Activated CD4-positive, alpha-beta T cell treated with anti-CD3 and anti-CD28 coated beads, Interleukin-2, amount 50 U/mL, for 24 hours (primary cell): ENCODE results near the gene DSTN.

Source experiments
- DNase-seq, 2 donors: peaks; one replicate each; pipeline ENCODE4 v3.0.0-alpha.2; 2020; ENCODE audit warnings: low read depth in 1 of 2, low spot score in 1 of 2

DSTN gene

DNA sequence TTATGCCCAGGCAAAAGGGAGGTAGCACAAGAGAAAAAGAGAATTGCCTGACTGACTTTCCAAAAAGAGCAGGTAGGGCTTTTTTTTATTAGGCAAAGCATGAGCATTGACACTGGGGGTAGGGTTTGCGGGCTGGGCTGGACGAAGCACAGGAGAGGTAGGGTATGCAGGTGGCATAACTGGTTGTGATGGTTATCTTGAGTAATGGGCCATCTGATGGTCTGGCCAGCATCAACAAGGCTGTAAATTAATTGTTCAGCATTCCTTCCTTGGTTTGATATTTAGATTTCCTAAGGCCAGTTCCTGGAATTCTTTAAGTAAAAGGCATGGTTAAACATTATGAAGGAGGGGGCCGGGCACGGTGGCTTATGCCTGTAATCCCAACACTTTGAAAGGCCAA lies 24.7 kb upstream of the DSTN start:
- no peak for DNase-seq

DNA sequence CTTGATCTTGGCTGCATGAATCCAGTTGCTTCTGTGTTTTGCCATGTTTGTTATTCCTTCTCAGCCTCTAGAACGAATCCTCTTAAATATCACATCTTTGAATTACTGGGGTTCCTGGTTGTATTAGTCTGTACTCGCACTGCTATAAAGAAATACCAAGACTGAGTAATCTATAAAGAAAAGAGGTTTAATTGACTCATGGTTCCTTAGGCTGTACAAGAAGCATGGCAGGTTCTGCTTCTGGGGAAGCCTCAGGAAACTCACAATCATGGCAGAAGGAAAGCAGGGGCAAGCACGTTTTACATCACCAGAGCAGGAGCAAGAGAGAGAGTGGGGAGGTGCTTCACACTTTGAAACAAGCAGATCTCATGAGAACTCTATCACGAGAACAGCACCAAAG lies 20.7 kb upstream of the DSTN start:
- DNase-seq = no peak

DNA sequence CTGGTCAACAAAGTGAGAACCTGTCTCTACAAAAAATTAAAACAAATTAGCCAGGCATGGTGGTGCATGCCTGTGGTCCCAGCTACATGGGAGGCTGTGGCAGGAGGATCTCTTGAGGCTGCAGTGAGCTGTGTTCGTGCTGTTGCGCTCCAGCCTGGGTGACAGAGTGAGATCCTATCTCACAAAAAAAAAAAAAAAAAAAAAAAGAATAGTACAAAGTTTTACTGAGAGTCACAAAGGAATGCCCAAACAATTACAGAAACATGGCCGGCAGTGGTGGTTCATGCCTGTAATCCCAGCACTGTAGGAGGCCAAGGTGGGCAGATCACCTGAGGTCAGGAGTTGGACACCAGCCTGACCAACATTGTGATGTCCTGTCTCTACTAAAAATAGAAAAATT lies 14.8 kb upstream of the DSTN start:
- DNase-seq = no peak

DNA sequence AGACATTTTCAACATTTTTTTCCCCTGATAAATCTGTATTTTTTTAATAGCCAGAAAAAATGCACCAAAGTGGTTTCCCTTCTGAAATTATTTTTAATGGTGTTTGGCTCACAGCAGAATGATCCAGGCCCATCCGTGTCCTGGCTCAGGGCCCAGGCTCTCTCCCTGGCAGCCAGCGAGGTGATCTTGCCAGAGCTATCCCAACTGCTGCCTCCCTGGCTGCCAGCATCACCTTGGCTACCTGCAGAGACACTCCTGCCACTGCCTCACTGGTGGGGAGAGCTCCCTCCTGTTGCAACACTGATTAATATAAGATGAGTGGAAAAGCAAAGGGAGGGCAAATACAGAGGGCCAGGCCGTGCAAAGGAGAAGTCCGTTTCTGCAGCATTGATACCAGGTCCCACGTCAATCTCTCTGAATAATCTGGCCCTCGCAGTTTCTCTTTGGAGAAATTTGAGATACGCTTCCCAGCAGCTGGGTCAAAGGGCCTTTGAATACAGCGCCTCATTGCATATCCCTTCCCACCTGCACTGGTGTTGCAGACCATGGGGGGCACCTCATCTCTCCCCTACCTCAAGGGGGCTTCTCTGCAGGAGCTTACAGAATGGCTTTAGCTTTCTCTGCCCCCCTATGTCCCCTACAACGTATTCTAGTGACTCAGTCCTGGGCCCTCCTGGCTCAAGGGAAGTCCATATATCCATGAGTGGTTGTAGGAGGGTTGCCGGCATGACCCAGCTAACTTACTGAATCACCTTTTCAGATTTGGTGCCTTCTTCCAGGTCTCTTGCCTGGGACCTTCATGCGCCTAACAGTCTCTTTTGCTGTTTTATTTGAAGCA lies 12.8 kb upstream of the DSTN start:
- DNase-seq = no peak

DNA sequence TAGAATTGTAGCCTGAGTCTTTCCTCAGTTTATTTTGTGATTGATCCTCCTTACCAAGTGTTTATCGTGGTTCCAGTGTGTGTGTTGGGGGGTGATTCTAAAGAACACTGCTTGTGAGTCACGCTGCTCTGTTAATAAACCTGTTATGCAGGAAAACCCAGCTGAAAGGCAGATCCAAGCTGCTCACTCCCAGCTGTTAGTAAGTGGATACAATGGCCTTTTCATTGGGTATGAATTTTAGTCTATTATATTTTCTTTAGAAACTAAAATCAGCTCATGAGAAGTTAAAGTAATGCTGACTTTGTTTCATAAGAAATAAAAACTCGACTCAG lies 12.2 kb upstream of the DSTN start:
- no peak for DNase-seq

DNA sequence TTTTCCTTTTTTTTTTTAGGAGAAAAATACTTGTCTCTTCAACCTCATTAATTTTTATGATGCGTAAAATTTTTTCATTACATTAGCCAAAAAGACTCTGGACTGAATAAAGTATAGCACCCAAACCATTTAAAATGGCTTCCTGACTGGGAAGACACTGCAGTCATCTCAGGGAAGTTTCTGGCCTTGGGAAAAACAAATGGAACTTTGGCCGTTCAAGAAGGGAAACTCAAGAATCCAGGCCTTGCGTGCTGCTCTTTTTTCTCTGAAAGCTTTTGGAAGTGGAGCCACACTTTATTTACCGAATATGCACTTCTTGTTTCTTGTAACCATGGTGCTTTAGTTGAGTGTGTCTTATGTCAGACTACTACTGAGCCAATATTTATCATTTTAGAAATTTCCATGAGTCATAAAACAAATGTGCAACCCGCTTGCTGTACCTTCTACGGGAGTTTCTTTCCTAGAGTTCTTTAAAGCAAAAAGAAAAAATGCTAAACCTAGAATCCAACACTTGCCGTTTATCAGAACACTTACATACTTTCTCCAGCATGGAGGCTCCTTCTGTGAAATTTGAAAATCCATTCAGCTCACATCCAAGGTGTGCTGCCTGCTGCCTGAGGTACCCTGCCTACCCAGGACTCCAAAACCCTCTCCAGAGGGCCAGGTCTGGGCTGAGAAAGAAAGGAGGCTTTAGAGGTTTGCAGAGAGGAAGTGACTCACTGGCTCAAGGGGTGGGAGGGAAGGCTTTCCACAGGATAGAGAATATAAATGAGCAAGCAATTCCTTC lies 11.5 kb upstream of the DSTN start:
- DNase-seq = peak in 1 of 2 donors; percentile 24

DNA sequence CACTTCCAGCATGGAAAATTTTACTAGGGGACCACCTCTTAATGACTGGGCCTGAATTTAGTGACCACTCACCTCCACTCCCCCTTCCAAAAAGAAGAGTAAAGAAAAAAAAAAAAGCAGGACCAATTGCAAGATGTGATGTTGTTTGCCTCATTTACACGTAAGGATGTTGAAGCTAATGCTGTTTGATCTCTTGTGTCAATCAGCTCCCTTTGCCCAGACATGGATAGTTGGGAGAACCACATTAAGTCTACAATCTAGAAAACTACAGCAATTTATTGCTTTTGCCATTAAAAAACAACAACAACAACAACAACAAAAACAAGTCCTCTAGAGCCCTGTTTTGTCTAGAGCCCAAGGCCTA lies 11.0 kb upstream of the DSTN start:
- no peak for DNase-seq

DNA sequence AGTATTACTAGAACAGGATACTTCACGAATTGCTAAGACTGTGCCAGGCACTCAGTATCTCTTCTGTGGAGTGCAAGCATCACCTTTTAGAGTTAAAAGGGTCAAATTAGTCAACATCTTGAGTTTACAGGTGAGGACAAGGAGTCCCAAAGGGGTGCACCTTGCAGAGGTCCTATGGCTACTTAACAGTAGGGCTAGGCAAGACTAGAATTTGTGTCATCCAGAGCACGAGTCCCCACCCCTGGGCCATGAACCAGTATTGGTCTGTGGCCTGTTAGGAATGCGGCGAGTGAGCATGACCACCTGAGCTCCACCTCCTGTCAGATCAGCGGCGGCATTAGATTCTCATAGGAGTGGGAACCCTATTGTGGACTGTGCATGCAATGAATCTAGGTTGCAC lies 10.5 kb upstream of the DSTN start:
- no peak for DNase-seq

DNA sequence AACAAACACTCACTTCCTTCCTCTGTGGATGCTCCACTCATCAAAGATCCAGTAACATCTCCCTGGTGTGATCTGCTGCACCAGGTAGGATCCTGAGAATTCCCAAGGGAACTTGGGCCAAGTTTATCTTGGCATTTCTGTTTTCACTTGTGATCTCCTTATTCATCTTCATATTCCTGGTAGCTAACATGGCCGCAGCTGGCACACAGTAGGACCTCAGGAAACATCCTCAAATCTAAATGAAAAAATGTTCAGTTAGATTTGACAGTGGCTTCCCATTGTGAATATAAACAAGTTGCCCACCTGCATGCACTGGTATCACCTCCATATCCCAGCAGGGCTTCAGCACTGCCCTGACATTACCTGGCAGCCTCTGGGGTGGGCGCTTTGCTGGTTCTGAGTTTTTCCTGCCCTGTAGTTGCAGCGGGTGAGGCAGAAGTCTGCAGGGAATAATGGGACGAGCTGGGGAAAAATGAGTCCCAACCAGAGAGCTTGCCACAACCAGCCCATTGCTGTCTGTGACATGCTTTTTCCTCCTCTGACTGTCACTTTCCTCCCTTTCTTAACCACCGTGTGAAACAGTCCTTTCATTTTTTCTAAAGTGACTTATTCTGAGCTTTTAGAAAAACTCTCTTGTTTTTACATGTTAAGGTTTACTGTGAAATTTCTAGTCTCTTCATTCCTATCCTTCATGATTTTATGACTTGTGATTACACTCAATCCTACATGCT lies 9.4 kb upstream of the DSTN start:
- DNase-seq = peak in 1 of 2 donors; percentile 25

DNA sequence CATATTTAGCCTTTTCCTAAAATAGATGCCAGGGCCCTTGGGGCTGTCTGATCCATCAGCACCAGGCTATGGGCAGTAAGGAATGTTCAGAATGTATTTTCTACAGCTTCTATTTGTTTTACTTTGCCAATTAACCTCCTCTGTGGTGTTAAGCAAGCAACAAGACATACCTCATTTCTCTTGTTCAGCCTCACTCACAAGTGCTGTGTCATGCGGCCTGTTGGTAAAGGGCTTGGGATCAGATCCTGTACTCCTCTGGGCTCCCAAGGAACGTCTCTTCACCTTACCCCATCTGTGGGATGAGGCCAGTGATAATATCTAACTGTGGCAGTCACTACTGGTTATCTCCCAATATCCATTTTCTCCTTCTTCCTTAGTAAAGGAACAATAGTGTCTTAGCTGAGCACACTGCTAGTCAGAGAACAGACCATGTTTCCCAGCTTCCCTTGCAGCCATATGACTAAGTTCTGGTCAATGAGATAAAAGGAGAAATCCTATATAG lies 7.0 kb upstream of the DSTN start:
- no peak for DNase-seq

DNA sequence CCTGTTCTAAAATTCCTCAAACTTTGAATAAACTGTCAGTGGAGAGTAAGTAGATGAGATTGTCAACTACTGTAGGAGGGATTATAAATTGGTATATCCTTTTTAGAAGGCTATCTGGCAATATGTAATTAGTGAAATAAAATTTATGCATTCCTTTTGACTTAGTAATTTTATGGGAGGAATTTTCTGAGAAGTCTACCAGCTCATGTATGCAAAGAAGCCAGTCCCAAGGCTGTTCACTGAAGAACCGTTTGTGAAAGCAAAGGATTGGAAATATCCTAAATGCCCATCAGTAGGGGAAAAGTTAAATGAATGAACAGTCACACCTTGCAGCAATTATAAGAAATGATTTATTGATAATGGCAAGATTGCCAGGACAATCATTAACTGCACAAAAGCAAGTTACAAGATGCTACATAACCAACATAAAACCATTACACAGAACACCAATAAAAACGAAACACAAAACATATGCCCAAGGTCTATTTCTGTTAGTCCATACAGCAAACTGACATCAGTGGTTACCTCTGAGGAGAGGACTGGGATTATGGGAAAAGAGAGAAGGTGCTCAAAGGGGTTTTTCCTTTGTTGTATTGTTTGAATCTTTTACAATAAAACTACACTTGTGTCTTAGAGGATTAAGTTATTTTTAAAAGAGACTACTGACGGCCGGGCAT lies 4.6 kb upstream of the DSTN start:
- DNase-seq = no peak

DNA sequence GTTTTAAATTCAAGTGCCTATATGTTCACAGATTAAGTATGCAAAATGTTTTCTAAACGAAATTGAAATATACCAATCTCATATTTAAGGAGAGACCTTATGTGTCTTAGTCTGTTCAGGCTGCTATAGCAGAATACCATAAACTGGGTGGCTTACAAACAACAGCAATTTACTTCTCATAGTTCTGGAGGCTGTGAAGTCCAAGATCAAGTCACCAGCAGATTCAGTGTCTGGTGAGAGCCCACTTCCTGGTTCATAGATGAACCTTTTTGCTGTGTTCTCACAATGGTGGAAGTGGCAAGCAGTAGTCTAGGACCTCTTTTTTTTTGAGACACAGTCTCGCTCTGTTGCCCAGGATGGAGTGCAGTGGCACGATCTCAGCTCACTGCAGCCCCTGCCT lies 3.5 kb upstream of the DSTN start:
- no peak for DNase-seq

DNA sequence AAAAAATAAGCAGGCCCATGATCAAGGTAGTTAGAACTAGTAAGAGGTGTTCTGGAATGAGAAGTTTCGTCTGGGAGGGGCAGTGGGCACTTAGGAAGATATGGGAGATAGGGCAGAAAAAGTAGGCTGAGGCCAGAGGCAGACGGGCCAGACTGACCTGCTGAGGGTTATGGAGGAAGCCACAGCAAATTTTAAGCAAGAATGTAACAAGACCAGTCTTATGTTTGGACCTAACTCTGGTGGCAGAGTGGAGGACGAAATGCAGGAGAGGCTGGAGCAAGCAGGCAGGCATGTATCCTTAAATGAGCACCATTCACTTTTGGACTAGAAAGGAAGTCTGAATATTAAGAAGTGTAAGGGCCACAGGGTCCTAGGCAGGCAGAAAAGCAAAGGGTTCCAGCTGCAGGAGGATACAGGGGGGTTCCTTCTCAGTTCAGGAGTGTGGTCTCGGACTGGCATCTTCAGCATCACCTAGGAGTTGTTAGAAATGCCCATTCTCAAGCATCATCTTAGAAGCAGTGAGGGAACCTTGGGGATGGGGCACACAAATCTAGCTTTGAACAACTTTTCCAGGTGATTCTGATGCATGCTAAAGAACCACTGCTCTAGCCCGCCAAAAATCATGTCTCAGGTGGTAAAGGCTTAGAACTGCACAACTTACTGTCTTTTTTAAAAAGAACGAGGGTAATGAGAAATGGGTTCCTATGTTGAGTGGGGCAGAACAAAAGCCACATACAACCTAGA lies 1.7 kb upstream of the DSTN start:
- no peak for DNase-seq

DNA sequence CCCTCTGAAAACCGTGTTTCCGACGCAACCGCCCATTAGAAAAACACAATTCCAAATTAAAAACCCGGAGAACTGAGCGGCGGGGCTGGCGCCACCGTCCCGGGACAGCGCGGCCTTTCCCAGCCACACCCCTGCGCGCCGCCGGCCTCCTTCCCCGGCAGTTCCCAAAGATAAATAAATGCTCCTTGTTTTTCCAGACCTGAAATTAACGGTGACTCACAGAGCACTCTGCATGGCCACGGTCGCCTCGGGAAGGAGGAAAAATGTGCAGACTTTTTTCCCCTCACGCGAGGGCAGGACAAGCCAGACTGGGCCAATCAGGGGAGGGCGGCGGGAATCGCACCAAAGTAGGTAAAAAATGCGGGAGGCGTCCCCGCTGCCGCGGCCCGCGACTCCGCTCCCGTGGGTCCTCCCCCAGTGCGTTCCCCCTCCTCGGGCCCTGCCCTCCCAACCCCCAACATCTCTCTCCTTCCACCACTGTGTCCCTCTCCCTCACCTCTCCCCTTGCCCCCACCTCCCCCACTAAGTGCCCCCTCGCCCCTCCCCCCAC lies 828 bp upstream of the DSTN start:
- no peak for DNase-seq

DNA sequence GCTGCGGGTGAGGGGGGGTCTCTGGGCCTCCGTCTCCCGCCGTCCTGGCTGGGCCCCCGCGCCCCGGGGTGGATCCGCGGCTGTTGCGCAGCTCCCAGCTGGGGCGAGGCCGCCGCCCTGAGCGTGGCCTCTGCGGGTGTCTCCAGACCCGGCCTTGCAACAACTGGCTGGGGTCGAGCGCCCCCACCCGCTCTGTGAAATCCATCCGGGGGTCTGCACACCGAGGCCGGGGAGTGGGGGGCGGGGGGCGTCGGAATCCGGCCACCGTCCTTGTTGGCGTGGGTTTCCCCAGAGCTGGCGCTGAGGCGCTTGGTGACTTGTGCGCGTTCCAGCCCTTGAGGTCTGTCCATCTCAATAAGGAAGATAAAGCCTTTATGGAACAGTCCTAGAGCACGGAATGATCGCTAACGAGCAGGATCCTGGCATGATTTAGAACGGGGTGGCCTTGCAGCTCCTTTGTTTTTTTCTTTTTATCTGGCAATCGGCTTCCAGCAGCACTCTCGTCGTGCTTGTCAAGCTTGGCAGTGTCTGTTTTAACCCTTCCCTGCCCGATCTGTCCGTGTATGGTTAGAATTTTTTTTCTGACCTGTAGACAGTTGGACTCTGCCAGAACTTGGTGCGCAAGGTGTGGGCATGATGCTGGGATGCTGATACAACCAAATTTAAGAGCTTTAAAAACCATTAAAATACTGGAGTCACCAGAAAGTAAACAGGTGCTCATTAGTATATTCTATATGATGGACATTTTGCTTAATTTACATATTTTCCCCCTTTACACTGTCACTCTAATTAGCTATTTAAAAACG lies 675 bp downstream of the DSTN start:
- peak in 1 of 2 donors; percentile 3 for DNase-seq

DNA sequence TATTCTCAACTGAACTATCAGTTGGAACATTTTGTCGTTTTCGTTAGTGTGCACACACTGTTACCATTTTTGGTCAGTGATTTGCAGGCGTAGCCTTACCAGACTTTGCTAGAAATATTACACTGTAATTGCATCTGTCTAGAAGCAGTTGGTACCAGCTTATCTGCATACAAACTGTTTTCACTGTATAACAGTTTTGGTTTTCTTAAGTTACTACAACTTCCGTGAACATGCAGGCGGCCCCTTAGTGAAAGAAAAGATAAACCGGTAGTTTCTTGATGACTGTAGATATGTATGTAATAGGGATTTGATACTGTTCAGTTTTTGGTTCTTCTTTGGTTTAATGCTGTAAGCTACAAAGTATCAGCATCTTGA lies 1.3 kb downstream of the DSTN start:
- no peak for DNase-seq

DNA sequence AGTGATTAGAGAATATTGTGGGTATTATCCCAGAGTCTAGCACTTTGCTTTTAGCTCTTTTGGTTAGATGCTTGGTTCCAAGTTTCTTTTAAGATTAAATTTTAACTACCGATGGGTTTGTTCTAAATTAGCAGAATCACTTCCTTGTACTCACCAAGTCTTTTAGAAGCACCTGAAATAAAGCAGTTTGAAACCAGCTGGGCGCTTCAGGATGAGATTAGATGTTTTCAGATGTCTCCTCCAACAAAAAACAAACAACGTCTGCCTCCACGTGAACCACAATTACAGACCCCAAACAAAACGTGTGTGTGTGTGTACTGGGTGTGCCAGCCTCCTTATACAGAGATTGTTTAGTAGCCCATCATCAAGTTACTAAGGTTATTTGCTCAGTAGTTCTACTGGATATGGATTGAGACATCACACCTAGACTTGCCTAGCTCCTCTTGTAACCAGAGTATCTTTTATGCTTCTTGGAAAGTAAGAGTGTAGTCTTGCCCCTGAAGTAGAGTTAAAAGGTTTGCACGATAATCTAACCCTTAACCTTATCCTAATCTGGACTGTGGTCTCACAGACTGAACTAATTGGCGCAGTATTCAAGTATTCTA lies 2.3 kb downstream of the DSTN start:
- DNase-seq = no peak

DNA sequence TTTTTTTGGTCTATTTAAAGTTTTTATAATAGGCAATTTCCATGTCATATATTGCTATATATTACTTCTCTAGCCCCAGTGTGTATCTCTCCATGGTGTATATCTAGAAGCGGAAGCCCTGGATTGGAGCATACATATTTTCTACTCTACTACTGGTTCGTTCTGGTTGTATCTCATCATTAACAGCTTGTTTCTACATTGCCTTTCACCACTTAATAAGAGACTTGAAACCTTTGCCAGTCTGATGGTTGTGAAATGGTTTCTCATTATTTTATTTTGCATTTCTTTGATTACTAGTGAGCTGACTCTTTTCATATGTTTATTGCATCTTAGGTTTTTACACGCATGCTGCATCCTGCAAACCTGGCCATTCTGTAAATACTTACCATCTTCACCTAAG lies 3.6 kb downstream of the DSTN start:
- DNase-seq = no peak

DNA sequence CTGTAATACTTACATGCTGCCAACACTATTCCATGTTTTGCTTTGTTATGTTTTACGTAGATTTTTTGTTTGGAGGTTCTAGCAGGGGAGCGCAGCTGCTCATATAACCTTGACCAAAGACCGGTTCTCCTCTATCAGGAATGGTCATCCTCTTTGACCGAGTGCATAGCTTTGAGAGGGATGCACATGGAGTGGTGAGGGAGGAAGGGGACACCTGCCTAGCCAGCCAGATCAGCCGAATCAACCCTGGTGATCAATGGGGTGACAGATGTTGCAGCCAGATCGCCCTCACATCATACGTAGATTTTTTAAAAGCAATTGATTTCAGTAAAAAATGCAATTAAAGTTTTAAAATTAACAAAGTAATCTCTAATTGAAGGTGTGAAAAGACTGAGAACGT lies 6.3 kb downstream of the DSTN start:
- DNase-seq = no peak
